GM12892 (cell line): ENCODE results near the gene ZNF343.
A peak's percentile ranks its signal among the peaks of the same experiment; 100 is the strongest.

Experiments used
- DNase-seq: peaks from one replicate; pipeline ENCODE4 v3.0.0; 2011; ENCODE audit not compliant: insufficient read length
- FAIRE-seq: peaks from 2 replicates; lab custom pipeline; 2011; peaks lifted over from hg19 to GRCh38; lab: Jason Lieb, UNC
- POLR2A ChIP-seq: IDR thresholded peaks from 2 replicates; pipeline ENCODE4 v1.6.1; 2011; ENCODE audit warnings: low read depth, low read length, control low read depth
- POLR2AphosphoS5 ChIP-seq: IDR thresholded peaks from 2 replicates; pipeline ENCODE4 v1.6.1; 2011; ENCODE audit warnings: low read depth, low read length, control low read depth
- TAF1 ChIP-seq: IDR thresholded peaks from 2 replicates; pipeline ENCODE4 v1.6.1; 2011; ENCODE audit warnings: low read depth, mild to moderate bottlenecking, control low read depth, low read length, borderline replicate concordance

Gene ZNF343

DNA sequence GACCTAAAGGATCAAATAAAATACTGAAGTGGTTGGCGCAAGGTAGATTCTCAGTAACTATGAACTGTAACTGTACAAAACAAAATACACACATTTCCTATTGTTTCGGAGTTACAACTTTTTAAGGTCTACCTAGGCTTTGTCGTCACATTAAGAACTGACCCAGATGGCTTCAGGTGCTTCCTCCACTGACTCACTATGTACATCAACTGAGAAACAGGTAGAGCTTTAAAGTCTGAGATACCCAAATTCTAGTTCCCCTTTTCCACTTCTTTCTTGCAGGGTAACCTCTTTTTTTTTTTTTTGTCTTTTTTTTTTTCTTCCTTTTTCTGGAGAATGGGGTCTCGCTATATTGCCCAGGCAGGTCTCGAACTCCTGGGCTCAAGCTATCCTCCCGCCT, 43.6 kb downstream of the ZNF343 start:
- TF ChIP-seq POLR2A (no peak), POLR2AphosphoS5 (no peak)
- FAIRE-seq = no peak
- no peak for DNase-seq

DNA sequence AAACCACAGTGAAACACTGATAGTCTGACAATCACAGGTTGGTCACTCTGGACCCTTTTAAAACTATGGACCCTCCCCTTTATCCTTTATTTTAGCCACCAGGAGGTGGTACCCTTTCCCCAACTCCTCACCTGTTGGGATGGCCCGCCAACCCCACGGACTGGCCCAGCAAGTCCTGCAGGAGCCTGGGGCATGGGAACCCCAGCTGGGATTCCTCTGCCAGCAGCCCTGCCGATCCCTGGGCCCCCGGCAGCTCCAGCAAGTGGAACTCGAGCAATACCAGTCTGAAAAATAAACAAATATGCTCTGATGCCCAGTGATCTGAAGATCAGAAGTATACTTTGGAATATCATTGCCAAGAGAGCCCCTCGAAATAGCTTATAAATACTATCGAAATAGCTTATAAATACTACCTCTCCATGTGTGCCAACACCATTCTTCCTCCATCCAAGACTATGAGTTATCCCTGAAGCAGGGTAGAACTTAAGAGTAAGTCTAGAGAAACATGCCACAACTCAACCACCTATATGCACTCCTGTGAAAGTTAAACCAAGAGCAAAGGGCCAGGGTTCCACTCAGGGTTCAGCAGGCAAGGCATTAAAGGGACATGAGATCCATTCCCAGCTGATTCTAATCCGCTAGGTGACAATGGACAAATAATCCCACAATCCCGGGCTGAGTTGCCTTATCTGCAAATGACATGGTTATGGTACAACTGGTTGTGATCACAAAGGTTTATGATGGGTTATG, 44.9 kb downstream of the ZNF343 start:
- no peak for TF ChIP-seq TAF1
- TF ChIP-seq POLR2AphosphoS5 = no peak
- peak; percentile 51; the same call in 1 of the 2 replicates for TF ChIP-seq POLR2A
- FAIRE-seq = no peak
- no peak for DNase-seq

DNA sequence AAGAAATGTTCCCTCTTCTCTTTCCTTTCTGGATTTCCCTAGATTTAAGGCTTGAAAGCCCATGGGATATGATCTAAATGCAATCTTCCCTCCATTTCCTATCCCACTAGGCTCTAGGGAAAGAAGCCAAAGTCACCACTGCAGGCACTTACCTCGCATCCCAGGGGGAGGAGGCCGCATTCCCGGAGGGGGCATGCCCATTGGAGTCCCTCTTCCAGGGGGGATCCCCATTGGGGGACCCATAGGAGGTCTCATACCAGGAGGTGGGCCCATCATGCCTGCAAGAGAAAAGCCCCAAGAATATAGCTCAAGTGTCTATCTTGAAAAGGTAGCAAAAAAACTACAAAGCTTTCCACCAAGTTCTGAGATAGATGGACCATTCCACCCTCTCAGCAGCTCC, 46.2 kb downstream of the ZNF343 start:
- TF ChIP-seq POLR2AphosphoS5 (no peak), POLR2A (no peak), TAF1 (no peak)
- FAIRE-seq (no peak), DNase-seq (no peak)

DNA sequence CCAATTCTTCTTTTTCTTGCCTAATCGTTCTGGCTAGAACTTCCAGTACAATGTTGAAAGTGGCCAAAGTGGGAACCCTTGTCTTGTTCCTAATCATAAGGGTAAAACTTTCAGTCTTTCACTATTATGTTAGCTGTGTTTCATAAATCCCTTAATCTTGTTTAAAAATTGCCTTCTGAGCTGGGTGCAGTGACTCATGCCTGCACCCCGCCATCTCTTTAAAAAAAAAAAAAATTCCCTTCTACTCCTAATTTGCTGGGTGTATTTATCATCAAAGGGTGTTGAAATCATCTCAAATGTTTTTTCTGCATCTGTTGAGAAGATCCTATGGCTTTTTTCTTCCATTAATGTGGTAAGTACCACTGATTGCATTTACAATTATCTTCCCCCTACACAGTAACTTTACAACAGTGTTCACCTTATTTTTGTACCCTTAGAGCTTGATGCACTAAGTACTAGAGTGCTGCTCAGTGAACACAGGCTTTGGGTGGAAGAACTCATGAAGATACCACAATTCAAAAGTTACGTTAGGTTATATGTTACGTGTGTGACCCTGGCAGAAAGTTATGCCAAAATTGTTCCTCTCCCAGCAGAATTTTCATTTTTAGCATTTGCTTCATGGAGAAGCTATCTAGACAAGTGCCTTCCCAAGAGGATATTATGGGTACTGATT, 47.8 kb downstream of the ZNF343 start:
- DNase-seq (no peak), FAIRE-seq (no peak)
- no peak for TF ChIP-seq TAF1
- no peak for TF ChIP-seq POLR2A
- TF ChIP-seq POLR2AphosphoS5 = no peak

DNA sequence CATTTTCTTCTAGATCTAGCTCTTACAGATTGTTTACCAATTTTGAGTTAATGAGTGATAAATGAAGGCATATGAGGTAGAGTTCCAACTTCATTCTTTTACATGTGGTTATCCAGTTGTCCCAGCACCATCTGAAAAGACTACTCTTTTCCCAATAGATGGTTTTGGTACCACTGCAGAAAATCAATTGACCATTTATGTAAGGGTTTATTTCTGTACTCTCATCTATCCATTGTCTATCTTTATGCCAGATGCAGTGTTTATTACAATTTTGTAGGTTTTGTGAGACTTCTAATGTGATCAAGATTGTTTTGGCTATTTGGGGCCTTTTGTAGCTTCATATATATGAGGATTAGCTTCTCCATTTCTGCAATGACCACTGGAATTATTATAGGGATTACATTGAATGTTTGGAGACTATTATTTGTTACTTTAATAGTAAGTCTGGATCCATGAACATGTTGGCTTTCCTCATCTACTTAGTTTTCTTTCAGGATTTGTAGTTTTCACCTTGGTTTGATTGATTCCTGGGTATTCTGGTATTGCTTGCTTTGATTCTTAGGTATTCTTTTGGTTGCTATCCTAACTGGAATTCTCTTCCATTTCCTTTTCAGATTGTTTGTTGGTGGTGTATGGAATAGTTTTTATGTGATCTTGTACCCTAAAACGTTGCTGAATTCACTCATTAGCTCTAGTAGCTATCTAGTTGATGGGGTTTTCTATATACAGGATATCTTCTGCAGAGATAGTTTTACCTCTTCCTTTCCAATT, 48.5 kb downstream of the ZNF343 start:
- no peak for FAIRE-seq
- no peak for DNase-seq

DNA sequence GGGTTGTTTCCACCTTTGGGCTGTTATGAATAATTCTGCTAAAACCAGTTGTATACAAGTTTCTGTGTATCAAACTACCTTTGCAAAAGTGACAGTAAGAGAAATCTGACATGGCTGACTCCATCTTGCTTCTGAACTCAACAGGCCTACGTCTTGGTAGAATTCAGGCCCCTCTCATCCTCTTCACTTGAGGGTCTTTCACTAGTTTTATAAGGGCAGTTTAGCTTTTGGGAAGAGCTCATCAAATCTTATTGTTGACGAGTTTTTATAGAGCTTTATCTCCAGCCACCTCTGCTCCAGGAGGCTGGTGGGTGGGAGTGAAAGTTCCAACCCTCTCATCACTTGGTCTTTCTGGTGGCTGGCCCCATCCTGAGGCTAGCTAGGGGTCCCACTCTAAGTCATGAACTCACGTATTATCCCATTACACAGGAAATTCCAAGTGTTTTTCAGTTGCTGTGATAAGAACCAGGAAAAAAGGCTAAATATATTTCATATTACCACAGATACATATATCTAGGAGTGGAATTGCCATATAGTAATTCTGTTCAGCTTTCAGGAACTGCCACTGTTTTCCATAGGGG, 49.7 kb downstream of the ZNF343 start:
- DNase-seq = no peak
- FAIRE-seq = no peak
- TF ChIP-seq POLR2AphosphoS5 = peak; percentile 68
- no peak; the same call in 1 of the 2 replicates for TF ChIP-seq POLR2A

More for the DNA sequence above, 48.5 kb downstream of the ZNF343 start:
- peak; percentile 29; the same call in 1 of the 2 replicates for TF ChIP-seq POLR2A
- TF ChIP-seq POLR2AphosphoS5 = peak; percentile 59; the same call in 1 of the 2 replicates
- no peak for TF ChIP-seq TAF1

DNA sequence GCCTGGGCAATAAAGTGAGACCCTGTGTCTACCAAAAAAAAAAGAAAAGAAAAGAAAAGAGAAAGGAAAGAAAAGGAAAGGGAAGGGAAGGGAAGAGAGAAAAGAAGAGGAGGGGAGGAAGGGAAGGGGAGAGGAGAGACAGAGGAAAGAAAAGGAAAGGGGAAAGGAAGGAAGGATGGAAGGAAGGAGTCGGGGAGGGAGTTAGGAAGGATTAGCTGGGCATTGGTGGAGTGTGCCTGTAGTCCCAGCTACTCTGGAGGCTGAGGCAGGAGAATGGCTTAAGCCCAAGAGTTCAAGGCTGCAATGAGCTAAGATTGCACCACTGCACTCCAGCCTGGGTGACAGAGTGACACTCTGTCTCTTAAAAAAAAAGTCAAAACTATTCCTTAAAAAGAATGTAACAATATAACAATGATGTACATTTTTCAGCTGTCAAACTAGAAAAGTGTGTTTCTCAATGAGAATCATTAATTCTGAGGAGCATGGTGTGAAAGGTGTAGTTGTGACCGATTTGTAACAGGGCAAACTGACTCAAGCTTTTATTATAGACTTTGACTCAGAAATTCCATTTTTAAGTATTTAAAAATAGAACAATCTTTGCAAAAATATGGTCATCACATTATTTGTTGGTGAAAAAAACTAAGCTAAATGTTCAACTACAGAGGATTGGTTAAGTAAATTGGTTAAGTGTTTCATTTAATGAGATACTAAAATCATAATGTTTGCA, 52.8 kb downstream of the ZNF343 start:
- no peak for TF ChIP-seq TAF1
- TF ChIP-seq POLR2AphosphoS5 = no peak
- no peak for TF ChIP-seq POLR2A
- no peak for FAIRE-seq
- DNase-seq = no peak

DNA sequence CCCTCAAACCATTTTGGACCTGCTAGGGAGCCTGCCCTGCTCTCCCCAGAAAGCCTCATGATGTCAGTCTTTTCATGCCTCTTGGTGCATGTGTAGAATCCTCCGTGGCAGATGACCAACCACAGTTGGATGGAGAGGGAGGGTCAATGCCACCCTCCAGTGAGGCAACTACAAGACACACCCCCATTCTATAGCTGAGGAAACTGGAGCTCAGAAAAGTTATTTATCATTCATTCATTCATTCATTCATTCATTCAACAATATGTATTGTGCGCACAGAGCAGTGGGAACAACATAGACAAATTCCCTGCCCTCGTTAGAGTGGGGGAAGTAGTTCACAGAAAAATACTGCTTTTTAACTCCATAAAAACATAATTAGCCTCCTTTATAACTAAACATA, 54.9 kb downstream of the ZNF343 start:
- FAIRE-seq (no peak), DNase-seq (no peak)
- TF ChIP-seq TAF1 (no peak), POLR2A (no peak), POLR2AphosphoS5 (no peak)

DNA sequence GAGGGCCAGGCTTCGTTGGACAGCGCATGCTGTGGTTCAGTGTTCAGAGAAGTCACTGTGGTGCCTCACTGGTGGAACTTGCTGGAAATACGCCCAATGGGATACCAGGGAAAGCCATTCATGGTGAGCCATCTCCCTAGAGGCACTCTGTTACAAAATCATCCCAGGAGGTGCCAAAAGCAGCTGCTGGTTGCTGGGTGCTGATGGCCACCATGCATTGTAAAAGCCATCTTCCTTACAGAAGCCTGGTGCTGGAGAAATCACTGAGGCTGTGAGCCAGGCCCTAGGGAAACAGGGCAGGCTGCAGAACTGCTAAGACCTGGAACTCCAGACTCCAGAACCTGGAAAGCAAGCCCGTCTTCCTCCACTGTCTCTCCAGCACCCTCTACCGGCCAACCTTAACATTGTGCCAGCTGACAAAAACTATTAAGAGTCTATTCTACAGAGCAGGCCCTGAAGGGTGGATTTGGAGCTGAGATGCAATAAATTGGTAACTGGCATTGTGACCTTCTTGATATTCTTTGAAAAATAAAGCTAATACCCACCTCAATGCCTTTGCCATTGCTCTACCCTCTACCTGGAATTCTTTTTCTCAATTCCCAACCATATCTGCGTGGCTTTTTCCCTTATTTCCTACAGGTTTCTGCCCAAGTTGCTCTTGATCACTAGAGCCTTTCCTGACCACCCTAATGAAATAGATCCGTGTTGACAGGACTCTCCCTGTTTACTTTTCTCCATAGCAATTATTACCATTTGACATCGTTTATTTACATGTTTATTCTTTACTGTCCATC, 56.6 kb downstream of the ZNF343 start:
- TF ChIP-seq TAF1 (no peak), POLR2A (no peak), POLR2AphosphoS5 (no peak)
- DNase-seq = no peak
- FAIRE-seq = peak; percentile 76

DNA sequence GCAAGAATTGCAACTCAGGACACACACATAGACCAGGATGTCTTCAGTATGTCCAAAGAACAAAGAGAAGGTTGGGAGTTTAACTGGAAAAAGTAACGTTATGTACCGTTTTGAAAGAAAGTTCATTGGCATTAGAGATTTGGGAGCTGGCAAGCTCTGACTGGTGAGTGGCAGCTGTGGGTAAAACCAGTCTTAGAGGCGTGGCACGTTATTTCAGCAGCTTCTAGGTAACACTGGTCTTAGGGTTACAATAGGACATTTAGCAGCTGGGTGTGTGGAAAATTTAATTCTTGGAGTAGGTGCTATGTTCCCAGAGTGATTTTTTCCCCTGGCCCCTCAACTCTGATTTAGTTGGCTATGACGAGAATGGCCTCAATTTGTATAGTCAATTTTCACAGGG, 57.3 kb downstream of the ZNF343 start:
- DNase-seq = no peak
- no peak for TF ChIP-seq POLR2AphosphoS5
- no peak for TF ChIP-seq TAF1
- no peak for TF ChIP-seq POLR2A
- FAIRE-seq = no peak
